B cell (primary cell): ENCODE measurements around the gene DCTPP1.

Source experiments
- CTCF ChIP-seq: fragments of 200-600 bp; IDR thresholded peaks from one replicate; pipeline ENCODE4 v1.8.0; 2022; ENCODE audit warnings: antibody characterized with exemption, mild to moderate bottlenecking
- EZH2 ChIP-seq: IDR thresholded peaks from 2 replicates; pipeline ENCODE4 v1.6.1; 2012; ENCODE audit warnings: borderline replicate concordance, low read depth, mild to moderate bottlenecking, moderate library complexity, low read length; ENCODE audit not compliant: insufficient read depth, poor library complexity, severe bottlenecking

GRCh38 chr16:30472328-30472942, 42.6 kb upstream of the DCTPP1 start, which contains the start of gene ITGAL:
- TF ChIP-seq EZH2 = no peak
- TF ChIP-seq CTCF = no peak
